SK-N-SH (cell line): ENCODE results near the gene UBR1. TPM values are rescaled to one million over a fixed set of nuclear protein-coding genes. Genes with fewer than 3 reads are reported as not detected.

Experiments used
- CTCF ChIA-PET: fragments of 300-600, 350-600 bp; formaldehyde crosslinking; extraction: SDS; loops from one replicate; lab custom pipeline; 2021; lab: Yijun Ruan, JAX
- POLR2A ChIA-PET: fragments of 350-600 bp; sonication (Branson Sonifier 250); formaldehyde crosslinking; extraction: SDS; loops from one replicate; lab custom pipeline; 2020; ENCODE audit warnings: antibody characterized with exemption, inconsistent platforms; lab: Yijun Ruan, JAX
- DNase-seq: peaks from one replicate; pipeline ENCODE4 v3.0.0; 2012
- H2AFZ ChIP-seq: fragments of 200-600 bp; sonication (generic); 2 replicates; pipeline ENCODE4 v1.8.1; 2016; ENCODE audit warnings: antibody characterized with exemption, mild to moderate bottlenecking, low read depth
- H3F3A ChIP-seq: fragments of 200-600 bp; sonication (generic); replicated peaks from 2 replicates; pipeline ENCODE3; 2016; ENCODE audit warnings: antibody characterized with exemption, mild to moderate bottlenecking; ENCODE audit not compliant: insufficient read depth
- H3K27ac ChIP-seq, 2 experiments: fragments of 200-500 bp in 1 of 2; fragments of 200-600 bp in 1 of 2; sonication (Bioruptor generic) in 1 of 2; sonication (generic), shearing (Covaris generic) in 1 of 2; 2 replicates each; pipeline versions ENCODE4 v1.5.1 to v1.6.1; 2014 to 2016; ENCODE audit warnings: low read depth in 2 of 2, inconsistent platforms in 1 of 2, low read length in 1 of 2, mild to moderate bottlenecking in 1 of 2, mixed read lengths in 1 of 2
- H3K27me3 ChIP-seq: fragments of 200-600 bp; sonication (generic), shearing (Covaris generic); 2 replicates; pipeline ENCODE4 v1.6.1; 2016; ENCODE audit warnings: mixed run types; ENCODE audit not compliant: insufficient read depth
- H3K36me3 ChIP-seq, 2 experiments: fragments of 200-500 bp in 1 of 2; fragments of 200-600 bp in 1 of 2; sonication (Bioruptor generic) in 1 of 2; sonication (generic) in 1 of 2; replicated peaks in 1 of 2; 2 replicates each; pipeline versions ENCODE3 to v1.5.1; 2014 to 2016; ENCODE audit warnings: low read length in 1 of 2, mild to moderate bottlenecking in 1 of 2; ENCODE audit not compliant: insufficient read depth in 2 of 2, control insufficient read depth in 1 of 2
- H3K4me1 ChIP-seq, 2 experiments: fragments of 200-500 bp in 1 of 2; fragments of 200-600 bp in 1 of 2; sonication (Bioruptor generic) in 1 of 2; sonication (generic), shearing (Covaris generic) in 1 of 2; 2 replicates each; pipeline versions ENCODE4 v1.5.1 to v1.6.1; 2014 to 2016; ENCODE audit warnings: low read depth in 1 of 2, low read length in 1 of 2, mixed run types in 1 of 2; ENCODE audit not compliant: insufficient read depth in 2 of 2, control insufficient read depth in 1 of 2
- H3K4me2 ChIP-seq: fragments of 200-600 bp; sonication (generic), shearing (Covaris generic); 2 replicates; pipeline ENCODE4 v1.6.1; 2017; ENCODE audit warnings: mixed run types
- H3K4me3 ChIP-seq, 2 experiments: fragments of 200-500 bp in 1 of 2; fragments of 200-600 bp in 1 of 2; sonication (Bioruptor generic) in 1 of 2; sonication (generic), shearing (Covaris generic) in 1 of 2; 2 replicates each; pipeline versions ENCODE4 v1.5.1 to v1.8.1; 2014 to 2016; ENCODE audit warnings: low read depth in 2 of 2, inconsistent platforms in 1 of 2, low read length in 1 of 2, mild to moderate bottlenecking in 1 of 2, mixed read lengths in 1 of 2, moderate library complexity in 1 of 2
- H3K79me2 ChIP-seq: fragments of 200-600 bp; sonication (generic); 2 replicates; pipeline ENCODE4 v1.8.1; 2017; ENCODE audit warnings: mild to moderate bottlenecking; ENCODE audit not compliant: insufficient read depth
- H3K9ac ChIP-seq: fragments of 200-600 bp; sonication (generic); 2 replicates; pipeline ENCODE4 v1.6.1; 2017; ENCODE audit warnings: mixed run types
- H3K9me2 ChIP-seq: fragments of 200-600 bp; sonication (generic); 2 replicates; pipeline ENCODE4 v1.6.1; 2017; ENCODE audit warnings: mixed run types
- H3K9me3 ChIP-seq: fragments of 200-600 bp; sonication (generic); 2 replicates; pipeline ENCODE4 v1.6.1; 2017; ENCODE audit warnings: mixed run types, mild to moderate bottlenecking, moderate library complexity
- H4K20me1 ChIP-seq: fragments of 200-600 bp; sonication (generic); 2 replicates; pipeline ENCODE4 v1.6.1; 2017; ENCODE audit warnings: mild to moderate bottlenecking, mixed run types; ENCODE audit not compliant: insufficient read depth
- CHD2 ChIP-seq: fragments of 150-350 bp; IDR thresholded peaks from 2 replicates; pipeline ENCODE4 v1.6.1; 2018; ENCODE audit warnings: low read length; ENCODE audit not compliant: partially characterized antibody
- ELF1 ChIP-seq: IDR thresholded peaks from 2 replicates; pipeline ENCODE4 v1.4.0; 2012
- EZH2phosphoT487 ChIP-seq: fragments of 200-600 bp; sonication (generic); IDR thresholded peaks from 2 replicates; pipeline ENCODE4 v1.6.1; 2017; ENCODE audit warnings: low read depth, mixed run types, mild to moderate bottlenecking, antibody characterized with exemption, moderate library complexity, borderline replicate concordance
- FOSL2 ChIP-seq: IDR thresholded peaks from 2 replicates; pipeline ENCODE4 v1.4.0; 2012; ENCODE audit warnings: low read depth, mild to moderate bottlenecking, moderate library complexity, borderline replicate concordance
- GABPA ChIP-seq: IDR thresholded peaks from 2 replicates; pipeline ENCODE4 v1.4.0; 2012; ENCODE audit warnings: low read depth, mild to moderate bottlenecking
- GATA2 ChIP-seq: sonication (generic); formaldehyde crosslinking; IDR thresholded peaks from 2 replicates; pipeline ENCODE4 v1.5.0; 2020; ENCODE audit warnings: mild to moderate bottlenecking, missing genetic modification reagents
- JUND ChIP-seq: IDR thresholded peaks from 2 replicates; pipeline ENCODE4 v1.4.0; 2012
- MEF2A ChIP-seq: IDR thresholded peaks from 2 replicates; pipeline ENCODE4 v1.4.0; 2012; ENCODE audit warnings: low read depth, borderline replicate concordance
- MXI1 ChIP-seq: IDR thresholded peaks from 2 replicates; pipeline ENCODE4 v1.6.1; 2012; ENCODE audit warnings: mild to moderate bottlenecking, low read depth, low read length, improper control_type of control experiment
- RAD21 ChIP-seq: IDR thresholded peaks from 2 replicates; pipeline ENCODE4 v1.6.1; 2012; ENCODE audit warnings: mild to moderate bottlenecking, low read length
- RFX5 ChIP-seq: IDR thresholded peaks from 2 replicates; pipeline ENCODE4 v1.6.1; 2012; ENCODE audit warnings: mild to moderate bottlenecking, improper control_type of control experiment, low read length
- SIN3A ChIP-seq: IDR thresholded peaks from 2 replicates; pipeline ENCODE4 v1.6.1; 2012; ENCODE audit warnings: low read depth, mild to moderate bottlenecking, low read length, moderate library complexity, borderline replicate concordance
- TAF1 ChIP-seq: IDR thresholded peaks from 2 replicates; pipeline ENCODE4 v1.6.1; 2012; ENCODE audit warnings: low read depth, mild to moderate bottlenecking, low read length, moderate library complexity, borderline replicate concordance
- TCF12 ChIP-seq: IDR thresholded peaks from 2 replicates; pipeline ENCODE4 v1.4.0; 2012
- TEAD4 ChIP-seq: IDR thresholded peaks from 2 replicates; pipeline ENCODE4 v1.4.0; 2012; ENCODE audit warnings: mild to moderate bottlenecking, borderline replicate concordance; ENCODE audit not compliant: insufficient read depth
- USF1 ChIP-seq: IDR thresholded peaks from 2 replicates; pipeline ENCODE4 v1.4.0; 2012; ENCODE audit warnings: low read depth, borderline replicate concordance
- USF2 ChIP-seq: fragments of 150-350 bp; IDR thresholded peaks from 2 replicates; pipeline ENCODE4 v1.6.1; 2017; ENCODE audit warnings: antibody characterized with exemption, low read length, low read depth, borderline replicate concordance
- YY1 ChIP-seq: IDR thresholded peaks from 2 replicates; pipeline ENCODE4 v1.4.0; 2012; ENCODE audit warnings: low read depth, mild to moderate bottlenecking
- ZBTB33 ChIP-seq: IDR thresholded peaks from 2 replicates; pipeline ENCODE4 v1.4.0; 2012; ENCODE audit warnings: low read depth, borderline replicate concordance
- WGBS: methylation state at CpG from one replicate; pipeline ENCODE4 v1.1.6; 2017; ENCODE audit warnings: low lambda C conversion rate; 5-methylcytosine and 5-hydroxymethylcytosine counted together
- polyA plus RNA-seq, 3 experiments: library from polyadenylated mRNA; depleted of rRNA; stranded (reverse); fragments of >200 nt; gene quantifications; 2 replicates each; pipeline ENCODE4 v1.2.3, GENCODE V29; 2012

Gene UBR1
- polyA plus RNA-seq, 1 of the 3 experiments (the other 2 are of a cell fraction), result 3.7 TPM

- ChIA-PET POLR2A (no interaction called here), CTCF (no interaction called here)
- Histone ChIP-seq H3K9me2 (no peaks in the 10 kb centered on the region), H4K20me1 (no peaks in the 10 kb centered on the region), H3K27ac (no peak overlapping the region), H3F3A (peaks cover 11% of the 10 kb centered on the region), H3K36me3 (peaks cover 33 to 41% of the 10 kb centered on the region in 2 experiments), H3K4me3 (no peak overlapping the region), H3K9ac (no peak overlapping the region), H3K4me1 (no peaks in the 10 kb centered on the region), H3K79me2 (no peaks in the 10 kb centered on the region), H3K9me3 (no peaks in the 10 kb centered on the region), H3K27me3 (no peaks in the 10 kb centered on the region), H2AFZ (no peak overlapping the region)
- DNase-seq, result no peak
- no peak for TF ChIP-seq CHD2
- TF ChIP-seq, all 33 proteins: peak for 0
- H3K4me2 ChIP-seq, result no peak overlapping the region
Measured at GRCh38 chr15:43144512-43144911, 38.7 kb upstream of the UBR1 start.

- Histone ChIP-seq H3K4me3 (no peak overlapping the region), H3K79me2 (no peaks in the 10 kb centered on the region), H3K27ac (no peak overlapping the region), H3F3A (peaks cover 6% of the 10 kb centered on the region), H4K20me1 (no peaks in the 10 kb centered on the region), H3K4me2 (no peak overlapping the region), H3K27me3 (no peaks in the 10 kb centered on the region), H3K36me3 (peaks cover 36 to 44% of the 10 kb centered on the region in 2 experiments), H3K4me1 (no peaks in the 10 kb centered on the region), H2AFZ (no peak overlapping the region), H3K9me3 (no peaks in the 10 kb centered on the region), H3K9ac (no peak overlapping the region), H3K9me2 (no peaks in the 10 kb centered on the region)
- TF ChIP-seq YY1, result no peak
- no peak for TF ChIP-seq USF1
- TF ChIP-seq JUND, result no peak
- no peak for TF ChIP-seq MEF2A
- TF ChIP-seq EZH2phosphoT487, result no peak
- no peak for TF ChIP-seq TEAD4
- WGBS, result 87% methylated on average over 4 of the region's 4 CpGs
- POLR2A ChIA-PET, result no interaction called here
- CTCF ChIA-PET, result interaction anchor here (0.9 kb wide), 1 partner anchor 125 kb away, joined by 3 read pairs; no protein-coding TSS in a partner anchor
- DNase-seq, result no peak
Measured at GRCh38 chr15:43143203-43143941, 37.5 kb upstream of the UBR1 start.

- POLR2A ChIA-PET, result no interaction called here
- H4K20me1 ChIP-seq, result no peaks in the 10 kb centered on the region
- H3K36me3 ChIP-seq, result peaks cover 25 to 39% of the 10 kb centered on the region in 2 experiments
- H2AFZ ChIP-seq, result no peak overlapping the region
- no peaks in the 10 kb centered on the region for H3K79me2 ChIP-seq
- TF ChIP-seq SIN3A, result no peak
- TF ChIP-seq TAF1, result no peak
- TF ChIP-seq YY1, result no peak
- TF ChIP-seq RAD21, result no peak
- TF ChIP-seq FOSL2, result no peak
- TF ChIP-seq MEF2A, result no peak
- no peak for TF ChIP-seq TCF12
- no peak for TF ChIP-seq TEAD4
- TF ChIP-seq EZH2phosphoT487, result no peak
- no peak for TF ChIP-seq MXI1
- no peak for TF ChIP-seq GATA2 (CRISPR knock-in tag)
- TF ChIP-seq ELF1, result no peak
- TF ChIP-seq ZBTB33, result no peak
- TF ChIP-seq GABPA, result no peak
- no peak for TF ChIP-seq RFX5
- TF ChIP-seq USF2, result no peak
- H3K4me2 ChIP-seq, result no peak overlapping the region
- CTCF ChIA-PET, result interaction anchor here (0.9 kb wide), 1 partner anchor 52 kb away, joined by 6 read pairs; no protein-coding TSS in a partner anchor
- no peaks in the 10 kb centered on the region for H3F3A ChIP-seq
- H3K9me3 ChIP-seq, result no peaks in the 10 kb centered on the region
- WGBS, result 87% methylated on average over 3 of the region's 3 CpGs
- H3K27me3 ChIP-seq, result no peaks in the 10 kb centered on the region
- no peak for DNase-seq
- peaks cover 0 to 3% of the 10 kb centered on the region in 2 experiments; a peak in 2 of 4 replicates for H3K4me1 ChIP-seq
- no peak overlapping the region for H3K4me3 ChIP-seq
- H3K9ac ChIP-seq, result no peak overlapping the region
- no peaks in the 10 kb centered on the region for H3K9me2 ChIP-seq
- H3K27ac ChIP-seq, result no peak overlapping the region
Measured at GRCh38 chr15:43135351-43135750, 29.5 kb upstream of the UBR1 start.
